Small intestine (tissue), 7 donors: ENCODE results near the gene GOSR1. TPM values are rescaled to one million over a fixed set of nuclear protein-coding genes. Genes with fewer than 3 reads are reported as not detected.
"Not testable (repeated sequence)": the region's sequence is repeated elsewhere in the genome, so short reads cannot be mapped to it uniquely, and the experiment has no call there.

Experiments
- DNase-seq, 2 donors: peaks; one replicate each; pipeline versions ENCODE4 v3.0.0 to v3.0.0-alpha.2; 2013
- FAIRE-seq: peaks from 2 replicates; lab custom pipeline; 2012; peaks lifted over from hg19 to GRCh38; lab: Jason Lieb, UNC
- H3K27ac ChIP-seq, 3 donors: one replicate each; pipeline ENCODE4 v1.5.1; 2013; ENCODE audit warnings: low read length in 2 of 3, mild to moderate bottlenecking in 2 of 3, control low read depth in 1 of 3, inconsistent platforms in 1 of 3, low read depth in 1 of 3, moderate library complexity in 1 of 3
- H3K27me3 ChIP-seq, 3 donors: one replicate each; pipeline ENCODE4 v1.6.1; 2013; ENCODE audit warnings: low read length in 3 of 3, inconsistent platforms in 1 of 3; ENCODE audit not compliant: control insufficient read depth in 3 of 3, insufficient read depth in 3 of 3
- H3K36me3 ChIP-seq, 3 donors: one replicate each; pipeline ENCODE4 v1.6.1; 2013; ENCODE audit warnings: low read length in 3 of 3, inconsistent platforms in 1 of 3, low read depth in 1 of 3, mild to moderate bottlenecking in 1 of 3, moderate library complexity in 1 of 3; ENCODE audit not compliant: control insufficient read depth in 3 of 3, insufficient read depth in 2 of 3
- H3K4me1 ChIP-seq, 3 donors: one replicate each; pipeline ENCODE4 v1.6.1; 2013; ENCODE audit warnings: low read length in 2 of 3, inconsistent platforms in 1 of 3, low read depth in 1 of 3, mild to moderate bottlenecking in 1 of 3, moderate library complexity in 1 of 3; ENCODE audit not compliant: control insufficient read depth in 3 of 3, insufficient read depth in 2 of 3
- H3K4me3 ChIP-seq, 3 donors: one replicate each; pipeline ENCODE4 v1.5.1; 2013; ENCODE audit warnings: low read length in 3 of 3, control low read depth in 1 of 3, inconsistent platforms in 1 of 3, low read depth in 1 of 3, mild to moderate bottlenecking in 1 of 3, moderate library complexity in 1 of 3
- H3K9me3 ChIP-seq, 2 donors: one replicate each; pipeline ENCODE4 v1.6.1; 2013; ENCODE audit warnings: low read depth in 1 of 2, low read length in 1 of 2; ENCODE audit not compliant: control insufficient read depth in 2 of 2, insufficient read depth in 1 of 2
- WGBS, 3 donors: extraction: QIAGEN DNeasy Blood & Tissue Kit; methylation state at CpG; one replicate each; pipeline ENCODE4 v1.1.7; 2013; 5-methylcytosine and 5-hydroxymethylcytosine counted together
- polyA plus RNA-seq, 4 donors: library from polyadenylated mRNA; stranded (reverse) in 3 of 4; unstranded in 1 of 4; fragments of 200-250 nt in 3 of 4; fragments of 120-200 nt in 1 of 4; gene quantifications; one replicate each; pipeline versions ENCODE4 v1.2.1 to v1.2.3, GENCODE V29; 2013
- donor health status: healthy with polysubstance abuse.
- donor health status: control.
- donor health status: control.
- donor health status: Bipolar disorder and iron deficiency.
- donor health status: healthy.

Gene GOSR1
- polyA plus RNA-seq, 4 donors, result 13.2 to 47.5 (median 18.6) TPM

GRCh38 chr17:30569531-30570175 is 92.4 kb downstream of the GOSR1 start:
- FAIRE-seq, H3K27me3 ChIP-seq, H3K4me1 ChIP-seq, H3K4me3 ChIP-seq, H3K9me3 ChIP-seq, H3K36me3 ChIP-seq, DNase-seq, H3K27ac ChIP-seq: not testable (repeated sequence)
- 72 to 82% (median 75%) methylated on average over 11 to 12 of the region's 12 CpGs for WGBS, 3 donors

- H3K9me3 ChIP-seq, result no peaks in the 10 kb centered on the region
- DNase-seq (no peak), FAIRE-seq (no peak)
- H3K4me1 ChIP-seq, result no peaks in the 10 kb centered on the region
- H3K4me3 ChIP-seq, result no peak overlapping the region
- WGBS, 3 donors, result 22 to 35% (median 25%) methylated on average over 2 of the region's 2 CpGs
- no peaks in the 10 kb centered on the region for H3K36me3 ChIP-seq
- no peaks in the 10 kb centered on the region for H3K27me3 ChIP-seq
- no peak overlapping the region for H3K27ac ChIP-seq
Measured at GRCh38 chr17:30570191-30570590, 93.0 kb downstream of the GOSR1 start.

- WGBS, 3 donors, result 52 to 64% (median 60%) methylated on average over 7 to 9 of the region's 9 CpGs
- no peaks in the 10 kb centered on the region for H3K4me1 ChIP-seq
- DNase-seq, result no peak
- H3K4me3 ChIP-seq, result no peak overlapping the region
- no peaks in the 10 kb centered on the region for H3K9me3 ChIP-seq
- no peak overlapping the region for H3K27ac ChIP-seq
- no peaks in the 10 kb centered on the region for H3K36me3 ChIP-seq
- no peaks in the 10 kb centered on the region for H3K27me3 ChIP-seq
- no peak for FAIRE-seq
Measured at GRCh38 chr17:30570596-30571265, 93.5 kb downstream of the GOSR1 start.

GRCh38 chr17:30571404-30571803 is 94.2 kb downstream of the GOSR1 start:
- not testable (repeated sequence) for H3K9me3 ChIP-seq, FAIRE-seq, DNase-seq, H3K27me3 ChIP-seq, H3K4me3 ChIP-seq, H3K27ac ChIP-seq, H3K4me1 ChIP-seq, H3K36me3 ChIP-seq
- 72 to 89% (median 78%) methylated on average over 12 to 14 of the region's 14 CpGs for WGBS, 3 donors

- WGBS, 3 donors, result 81 to 92% (median 85%) methylated on average over 7 of the region's 7 CpGs
Measured at GRCh38 chr17:30571921-30572320, 94.7 kb downstream of the GOSR1 start.

GRCh38 chr17:30572651-30573554 is 95.7 kb downstream of the GOSR1 start:
- not testable (repeated sequence) for H3K27me3 ChIP-seq

More at GRCh38 chr17:30571921-30572320, 94.7 kb downstream of the GOSR1 start:
- Histone ChIP-seq H3K4me3 (no peak overlapping the region), H3K27ac (no peak overlapping the region), H3K4me1 (no peaks in the 10 kb centered on the region), H3K27me3 (no peaks in the 10 kb centered on the region), H3K9me3 (no peaks in the 10 kb centered on the region), H3K36me3 (no peaks in the 10 kb centered on the region)
- FAIRE-seq (no peak), DNase-seq (no peak)

GRCh38 chr17:30573603-30574175 is 96.5 kb downstream of the GOSR1 start:
- 68 to 82% (median 76%) methylated on average over 4 to 8 of the region's 8 CpGs for WGBS, 3 donors
- Histone ChIP-seq H3K27ac (no peak overlapping the region), H3K9me3 (no peaks in the 10 kb centered on the region), H3K4me3 (no peak overlapping the region), H3K4me1 (no peaks in the 10 kb centered on the region), H3K36me3 (no peaks in the 10 kb centered on the region), H3K27me3 (no peaks in the 10 kb centered on the region)
- FAIRE-seq (no peak), DNase-seq (no peak)

More at GRCh38 chr17:30572651-30573554, 95.7 kb downstream of the GOSR1 start:
- not testable (repeated sequence) for DNase-seq, FAIRE-seq, H3K4me1 ChIP-seq, H3K9me3 ChIP-seq, H3K36me3 ChIP-seq, H3K27ac ChIP-seq, H3K4me3 ChIP-seq
- 71 to 79% (median 77%) methylated on average over 17 of the region's 17 CpGs for WGBS, 3 donors

- not testable (repeated sequence) for H3K9me3 ChIP-seq, H3K27me3 ChIP-seq, DNase-seq, H3K36me3 ChIP-seq, H3K27ac ChIP-seq, H3K4me1 ChIP-seq, H3K4me3 ChIP-seq, FAIRE-seq
- 77 to 80% (median 77%) methylated on average over 9 of the region's 9 CpGs for WGBS, 3 donors
Measured at GRCh38 chr17:30574309-30574708, 97.1 kb downstream of the GOSR1 start.
